Right lobe of liver (tissue), 6 donors: ENCODE data around the gene SLC38A4. TPM values are rescaled to one million over a fixed set of nuclear protein-coding genes. Genes with fewer than 3 reads are reported as not detected.

ENCODE experiments used
- ATAC-seq, 4 donors: fragments of 200-7000 bp; cut with Tn5 transposase; one replicate each; pipeline ENCODE4 v1.9.1; 2020; ENCODE audit warnings: mild to moderate bottlenecking in 4 of 4, moderate library complexity in 4 of 4
- DNase-seq, 3 donors: peaks; one replicate each; pipeline ENCODE4 v3.0.0-alpha.2; 2020
- H3K27ac ChIP-seq, 3 donors: fragments of 200-600 bp; one replicate each; pipeline ENCODE4 v1.8.0; 2022
- H3K27me3 ChIP-seq, 2 donors: fragments of 200-600 bp; one replicate each; pipeline ENCODE4 v1.8.0; 2022
- H3K36me3 ChIP-seq, 4 donors: fragments of 200-600 bp; sonication (generic) in 1 of 4; one replicate each; pipeline versions ENCODE4 v1.5.1 to v1.8.0; 2017 to 2022; ENCODE audit warnings: control low read depth in 1 of 4
- H3K4me1 ChIP-seq, 4 donors: fragments of 200-600 bp; sonication (generic) in 1 of 4; one replicate each; pipeline versions ENCODE4 v1.5.1 to v1.8.0; 2017 to 2022; ENCODE audit warnings: control low read depth in 1 of 4
- H3K4me3 ChIP-seq, 3 donors: fragments of 200-600 bp; one replicate each; pipeline ENCODE4 v1.8.0; 2022
- H3K9me3 ChIP-seq, 4 donors: fragments of 200-600 bp; sonication (generic) in 1 of 4; one replicate each; pipeline versions ENCODE4 v1.5.1 to v1.8.0; 2017 to 2022; ENCODE audit warnings: control low read depth in 1 of 4
- POLR2A ChIP-seq: fragments of 450-650 bp; IDR thresholded peaks from one replicate; pipeline ENCODE4 v1.6.1; 2017; ENCODE audit warnings: antibody characterized with exemption, mild to moderate bottlenecking
- WGBS: methylation state at CpG from one replicate; pipeline ENCODE4 v1.1.6; 2018; ENCODE audit warnings: low coverage, low lambda C conversion rate; ENCODE audit not compliant: insufficient coverage; ENCODE audit errors: missing lambda C conversion rate; 5-methylcytosine and 5-hydroxymethylcytosine counted together
- intact Hi-C, 2 donors: fragments of 100-400 bp; cut with DNase I; formaldehyde crosslinking; loops; one replicate each; pipeline versions ENCODE4 v1.11.2 to v1.14.1; 2022
- total RNA-seq, 6 experiments: library from RNA; depleted of rRNA in 2 of 6; stranded (reverse); fragments of >200 nt in 2 of 6; fragmentation: NEBNext Ultra II Directional in 3 of 6; extraction: Animal tissue kit (Norgen Biotek cat#: 25700) in 3 of 6; gene quantifications; one replicate each; pipeline versions ENCODE4 v1.1.0 to v1.2.4, GENCODE V29; 2016 to 2023
- TF ChIP-seq, protein P1 (sequence below), 4 donors: fragments of 200-600 bp in 3 of 4; fragments of 450-650 bp in 1 of 4; IDR thresholded peaks; one replicate each; pipeline versions ENCODE4 v1.5.1 to v1.8.0; 2016 to 2022; ENCODE audit warnings: antibody characterized with exemption in 4 of 4, mild to moderate bottlenecking in 2 of 4
- donor health status: DM: no; HTN: yes; CAD: no.
- donor health status: DM: no; HTN: no; CAD: no.
- donor health status: DM: no; HTN: no; CAD: no.
- donor health status: DM: no; HTN: yes; CAD: no.
- donor health status: DM: no; HTN: yes; CAD: no.

The SLC38A4 gene
- total RNA-seq, 6 experiments from 2014 or later: 158 to 604 (median 295) TPM

DNA sequence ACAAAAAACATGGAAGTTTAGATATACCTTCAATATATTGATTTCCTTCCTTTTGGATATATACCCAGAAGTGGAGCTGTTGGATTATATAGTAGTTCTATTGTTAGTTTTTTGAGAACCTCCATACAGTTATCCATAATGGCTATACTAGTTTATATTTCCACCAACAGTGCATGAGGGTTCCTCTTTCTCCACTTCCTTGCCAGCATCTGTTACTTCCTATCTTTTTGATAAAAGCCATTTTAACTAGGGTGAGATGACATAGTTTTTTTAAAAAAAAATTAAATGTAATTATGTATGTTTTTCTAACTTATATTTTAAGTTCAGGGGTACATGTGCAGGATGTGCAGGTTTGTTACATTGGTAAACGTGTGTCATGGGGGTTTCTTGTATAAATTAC, 10.0 kb upstream of the SLC38A4 start:
- no peak overlapping the region for H3K27ac ChIP-seq
- H3K4me3 ChIP-seq: no peak overlapping the region
- H3K9me3 ChIP-seq: no peaks in the 10 kb centered on the region
- H3K27me3 ChIP-seq: no peaks in the 10 kb centered on the region
- no peaks in the 10 kb centered on the region for H3K36me3 ChIP-seq
- no peak for ATAC-seq
- 100% methylated on average over 1 of the region's 1 CpG for WGBS
- intact Hi-C loops: no loop called here
- TF ChIP-seq, protein P1, sequence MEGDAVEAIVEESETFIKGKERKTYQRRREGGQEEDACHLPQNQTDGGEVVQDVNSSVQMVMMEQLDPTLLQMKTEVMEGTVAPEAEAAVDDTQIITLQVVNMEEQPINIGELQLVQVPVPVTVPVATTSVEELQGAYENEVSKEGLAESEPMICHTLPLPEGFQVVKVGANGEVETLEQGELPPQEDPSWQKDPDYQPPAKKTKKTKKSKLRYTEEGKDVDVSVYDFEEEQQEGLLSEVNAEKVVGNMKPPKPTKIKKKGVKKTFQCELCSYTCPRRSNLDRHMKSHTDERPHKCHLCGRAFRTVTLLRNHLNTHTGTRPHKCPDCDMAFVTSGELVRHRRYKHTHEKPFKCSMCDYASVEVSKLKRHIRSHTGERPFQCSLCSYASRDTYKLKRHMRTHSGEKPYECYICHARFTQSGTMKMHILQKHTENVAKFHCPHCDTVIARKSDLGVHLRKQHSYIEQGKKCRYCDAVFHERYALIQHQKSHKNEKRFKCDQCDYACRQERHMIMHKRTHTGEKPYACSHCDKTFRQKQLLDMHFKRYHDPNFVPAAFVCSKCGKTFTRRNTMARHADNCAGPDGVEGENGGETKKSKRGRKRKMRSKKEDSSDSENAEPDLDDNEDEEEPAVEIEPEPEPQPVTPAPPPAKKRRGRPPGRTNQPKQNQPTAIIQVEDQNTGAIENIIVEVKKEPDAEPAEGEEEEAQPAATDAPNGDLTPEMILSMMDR (IDR thresholded peaks at IDR 0.05): no peak
- no peak for TF ChIP-seq POLR2A
- no peak for DNase-seq
- peaks cover 0 to 17% (median 8%) of the 10 kb centered on the region in 4 donors for H3K4me1 ChIP-seq

DNA sequence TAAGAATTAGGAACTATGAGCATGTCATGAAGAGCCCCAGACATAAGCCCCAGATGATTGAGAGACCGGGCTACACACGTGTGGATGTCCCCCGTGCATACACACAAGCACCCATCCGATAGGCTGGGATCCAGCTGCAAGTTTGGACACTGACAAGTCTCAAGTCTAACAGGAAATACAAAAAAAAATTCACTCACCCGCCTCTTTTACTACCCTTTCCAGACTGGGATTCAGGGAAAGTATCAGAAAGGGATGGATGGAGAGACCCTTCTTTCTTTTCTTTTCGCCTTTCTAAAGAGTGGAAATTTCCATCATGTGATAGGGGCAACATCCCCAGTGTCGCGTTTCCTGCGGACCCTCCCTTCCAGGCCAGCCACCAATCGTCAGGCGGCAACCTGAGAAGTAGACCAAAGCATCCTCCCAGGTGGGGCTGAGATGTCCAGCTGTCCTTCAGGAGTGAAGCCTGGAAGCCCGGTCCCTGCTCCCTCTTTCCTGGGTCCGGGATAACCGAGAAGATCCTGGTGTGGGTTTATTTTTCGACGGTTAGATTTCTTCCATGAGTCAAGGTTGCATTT, 6.4 kb upstream of the SLC38A4 start:
- no peaks in the 10 kb centered on the region for H3K27me3 ChIP-seq
- peak; percentile 59 to 77 (median 71) for DNase-seq
- H3K27ac ChIP-seq: peak overlapping the region; percentile 77 to 95 (median 95)
- 29% methylated on average over 11 of the region's 16 CpGs for WGBS
- H3K9me3 ChIP-seq: no peaks in the 10 kb centered on the region
- intact Hi-C loops: no loop called here
- peak overlapping the region; percentile 55 to 63 (median 61) for H3K4me3 ChIP-seq
- H3K4me1 ChIP-seq: no peaks in the 10 kb centered on the region
- peak; percentile 63 to 73 (median 70) for ATAC-seq
- TF ChIP-seq, protein P1 (IDR thresholded peaks at IDR 0.05): no peak
- no peak for TF ChIP-seq POLR2A
- H3K36me3 ChIP-seq: no peaks in the 10 kb centered on the region

DNA sequence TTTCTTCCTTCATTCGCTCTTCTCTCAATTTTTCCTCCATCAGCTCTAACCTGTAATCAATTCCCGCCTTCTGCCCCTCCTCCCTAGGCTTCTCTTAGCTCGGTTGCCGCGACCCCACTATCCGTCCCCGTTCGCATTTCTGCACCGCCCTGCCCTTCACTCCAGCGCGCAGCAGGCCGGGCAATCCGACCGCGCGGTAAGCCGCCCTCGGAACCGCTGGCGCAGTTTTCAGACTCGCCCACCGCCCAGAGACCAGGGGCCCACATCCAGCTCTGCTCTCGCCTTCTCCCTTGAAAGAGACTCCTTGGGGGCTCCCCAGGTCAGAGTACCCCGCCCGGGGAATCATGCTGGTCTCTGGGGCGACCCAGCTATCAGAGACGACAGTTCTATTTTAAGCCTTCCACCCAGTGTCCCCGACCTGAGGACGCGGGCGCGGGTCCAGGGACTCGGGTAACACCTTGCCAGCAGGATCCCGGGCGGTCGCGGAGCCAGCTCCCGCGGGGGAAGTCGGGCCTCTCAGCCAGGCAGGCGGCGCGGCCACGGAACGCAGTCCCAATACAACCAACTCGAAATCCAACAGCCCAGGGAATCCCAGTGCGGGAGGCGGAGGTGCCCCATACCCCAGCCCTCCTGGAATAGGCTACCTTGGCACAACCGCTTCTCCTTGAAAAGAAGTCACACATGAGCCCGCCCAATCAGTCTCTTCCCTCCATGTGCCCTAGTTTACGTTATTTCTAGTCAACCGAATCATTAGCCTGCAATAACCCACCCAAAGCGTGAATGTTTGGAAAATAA, 5.7 kb upstream of the SLC38A4 start:
- WGBS: 2% methylated on average over 20 of the region's 53 CpGs
- H3K4me1 ChIP-seq: peaks cover 0 to under 1% (median 0%) of the 10 kb centered on the region in 4 donors
- no peaks in the 10 kb centered on the region for H3K27me3 ChIP-seq
- intact Hi-C loops: no loop called here
- DNase-seq (peak; percentile 67 to 88 (median 88)), ATAC-seq (peak; percentile 76 to 83 (median 82))
- no peaks in the 10 kb centered on the region for H3K9me3 ChIP-seq
- peak overlapping the region; percentile 77 to 95 (median 95) for H3K27ac ChIP-seq
- H3K36me3 ChIP-seq: no peaks in the 10 kb centered on the region
- H3K4me3 ChIP-seq: peak overlapping the region; percentile 55 to 63 (median 61)
- TF ChIP-seq, protein P1 (IDR thresholded peaks at IDR 0.05): no peak
- TF ChIP-seq POLR2A: no peak

DNA sequence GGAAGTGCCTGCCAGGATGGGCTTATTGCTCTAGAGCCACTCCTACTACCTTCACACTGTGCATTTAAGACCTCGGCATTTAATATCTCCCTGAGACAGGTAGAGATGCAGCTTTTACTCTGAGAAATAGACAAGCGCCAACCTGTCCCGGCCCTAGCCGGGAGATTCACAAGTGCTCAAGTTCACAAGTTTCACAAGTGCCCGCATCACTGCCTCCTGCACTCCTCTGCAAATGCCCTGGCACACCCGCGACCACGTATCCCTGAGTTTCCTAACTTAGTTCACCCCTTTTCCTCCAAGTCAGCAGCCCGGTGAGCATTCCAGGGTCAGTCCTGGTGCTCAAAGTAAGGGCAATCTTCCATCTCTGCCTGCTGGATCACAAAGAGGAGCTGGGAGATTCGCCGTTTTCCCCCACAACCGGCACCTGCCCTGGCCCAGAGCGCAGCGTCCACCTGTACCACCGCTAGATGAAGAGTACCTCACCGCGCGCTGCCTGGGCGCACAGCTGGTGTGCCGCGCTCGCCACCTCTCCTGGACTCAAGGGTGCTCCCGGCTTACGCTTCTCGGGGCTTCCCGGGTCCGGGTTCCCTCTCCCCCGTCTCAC, 5.0 kb upstream of the SLC38A4 start:
- DNase-seq (peak; percentile 58 to 63 (median 60)), ATAC-seq (peak; percentile 66 to 76 (median 72))
- WGBS: 3% methylated on average over 21 of the region's 28 CpGs

More for the DNA sequence above, 5.0 kb upstream of the SLC38A4 start:
- TF ChIP-seq POLR2A: no peak
- TF ChIP-seq, protein P1 (IDR thresholded peaks at IDR 0.05): no peak
- Histone ChIP-seq H3K4me3 (peak overlapping the region; percentile 55 to 63 (median 61)), H3K36me3 (no peaks in the 10 kb centered on the region), H3K4me1 (peaks cover 0 to 7% (median 3%) of the 10 kb centered on the region in 4 donors), H3K9me3 (no peaks in the 10 kb centered on the region), H3K27me3 (no peaks in the 10 kb centered on the region), H3K27ac (peak overlapping the region; percentile 77 to 95 (median 95))
- intact Hi-C loops: no loop called here
